HG03159 (cell line): ENCODE data around the gene AIF1.

ENCODE experiments used
- ATAC-seq: cut with Tn5 transposase; IDR thresholded peaks from one replicate; pipeline ENCODE4 v1.9.1; 2021; ENCODE audit warnings: mild to moderate bottlenecking, moderate library complexity; ENCODE audit not compliant: unreplicated experiment

AIF1 gene

GRCh38 chr6:31661262-31662123 is 46.5 kb downstream of the AIF1 start:
- ATAC-seq, result no peak

- ATAC-seq, result no peak
These were observed 47.2 kb downstream of the AIF1 start for GRCh38 chr6:31662124-31662723.

- ATAC-seq, result no peak
These were observed 48.3 kb downstream of the AIF1 start for GRCh38 chr6:31663126-31663960.

GRCh38 chr6:31663961-31664789 is 49.1 kb downstream of the AIF1 start:
- no peak for ATAC-seq

GRCh38 chr6:31664790-31665500 is 49.9 kb downstream of the AIF1 start, which contains the start of gene GPANK1:
TSS of gene GPANK1 (minus strand) at chr6:31664997. CDS start at chr6:31664478, 519 bp downstream.
- ATAC-seq, result peak; percentile 29

GRCh38 chr6:31665501-31666336 is 50.7 kb downstream of the AIF1 start, which contains the start of gene CSNK2B:
TSS of gene CSNK2B (plus strand) at chr6:31666080. CDS start at chr6:31666832, 752 bp downstream.
- peak; percentile 70 for ATAC-seq

GRCh38 chr6:31666337-31666965 is 51.4 kb downstream of the AIF1 start:
- no peak for ATAC-seq
